ENCODE measurements around the gene GABRA6. TPM values are rescaled to one million over a fixed set of nuclear protein-coding genes. Genes with fewer than 3 reads are reported as not detected.

Gene GABRA6
- total and polyA plus RNA-seq, 8 donors = not detected

- no peak overlapping the region for H3K27ac ChIP-seq
- H3K4me3 ChIP-seq = no peak overlapping the region
- no peaks in the 10 kb centered on the region for H3K27me3 ChIP-seq
- H3K36me3 ChIP-seq = no peaks in the 10 kb centered on the region
- 64 to 87% (median 82%) methylated on average over 2 of the region's 2 CpGs for WGBS, 5 donors
- no peak for DNase-seq
- TF ChIP-seq CTCF (IDR thresholded peaks at IDR 0.05) = no peak
- TF ChIP-seq POLR2AphosphoS5 (IDR thresholded peaks at IDR 0.05) = no peak
- TF ChIP-seq POLR2A (IDR thresholded peaks at IDR 0.05) = no peak
- no peak for TF ChIP-seq EP300 (IDR thresholded peaks at IDR 0.05)
- H3K4me1 ChIP-seq = no peaks in the 10 kb centered on the region
- H3K9me3 ChIP-seq = no peaks in the 10 kb centered on the region
- intact Hi-C loops (cut with DNase I; ENCODE audit: low total_unique reads) = no loop called here
Observed at GRCh38 chr5:161703528-161703927, 18.0 kb downstream of the GABRA6 start.

- Histone ChIP-seq H3K9me3 (no peaks in the 10 kb centered on the region), H3K4me1 (no peaks in the 10 kb centered on the region), H3K27me3 (no peaks in the 10 kb centered on the region), H3K27ac (no peak overlapping the region), H3K4me3 (no peak overlapping the region), H3K36me3 (no peaks in the 10 kb centered on the region)
- no peak for DNase-seq
- WGBS, 5 donors = 32 to 56% (median 41%) methylated on average over 1 of the region's 1 CpG
- TF ChIP-seq EP300 (IDR thresholded peaks at IDR 0.05) (no peak), CTCF (IDR thresholded peaks at IDR 0.05) (no peak), POLR2A (IDR thresholded peaks at IDR 0.05) (no peak), POLR2AphosphoS5 (IDR thresholded peaks at IDR 0.05) (no peak)
- intact Hi-C loops (cut with DNase I; ENCODE audit: low total_unique reads) = no loop called here
Observed at GRCh38 chr5:161707382-161707781, 21.9 kb downstream of the GABRA6 start.

GRCh38 chr5:161709239-161709638 is 23.7 kb downstream of the GABRA6 start:
- Histone ChIP-seq H3K27me3 (no peaks in the 10 kb centered on the region), H3K4me1 (no peaks in the 10 kb centered on the region), H3K36me3 (no peaks in the 10 kb centered on the region), H3K27ac (no peak overlapping the region), H3K4me3 (no peak overlapping the region), H3K9me3 (no peaks in the 10 kb centered on the region)
- DNase-seq = no peak
- no peak for TF ChIP-seq POLR2A (IDR thresholded peaks at IDR 0.05)
- no peak for TF ChIP-seq POLR2AphosphoS5 (IDR thresholded peaks at IDR 0.05)
- TF ChIP-seq CTCF (IDR thresholded peaks at IDR 0.05) = no peak
- no peak for TF ChIP-seq EP300 (IDR thresholded peaks at IDR 0.05)
- 78 to 86% (median 80%) methylated on average over 5 of the region's 5 CpGs for WGBS, 5 donors
- intact Hi-C loops (cut with DNase I; ENCODE audit: low total_unique reads) = no loop called here

GRCh38 chr5:161713042-161713441 is 27.5 kb downstream of the GABRA6 start:
- H3K9me3 ChIP-seq = no peaks in the 10 kb centered on the region
- intact Hi-C loops (cut with DNase I; ENCODE audit: low total_unique reads) = no loop called here
- H3K4me1 ChIP-seq = no peaks in the 10 kb centered on the region
- H3K36me3 ChIP-seq = no peaks in the 10 kb centered on the region
- DNase-seq = no peak
- H3K27me3 ChIP-seq = no peaks in the 10 kb centered on the region
- H3K4me3 ChIP-seq = no peak overlapping the region
- 52 to 68% (median 62%) methylated on average over 2 of the region's 2 CpGs for WGBS, 5 donors
- no peak for TF ChIP-seq CTCF (IDR thresholded peaks at IDR 0.05)
- no peak for TF ChIP-seq EP300 (IDR thresholded peaks at IDR 0.05)
- TF ChIP-seq POLR2A (IDR thresholded peaks at IDR 0.05) = no peak
- no peak for TF ChIP-seq POLR2AphosphoS5 (IDR thresholded peaks at IDR 0.05)
- no peak overlapping the region for H3K27ac ChIP-seq
